T-cell (primary cell): ENCODE results near the gene ATR. TPM values are rescaled to one million over a fixed set of nuclear protein-coding genes. Genes with fewer than 3 reads are reported as not detected.

Experiments used
- ATAC-seq, 4 experiments: fragments of 200-7000 bp in 3 of 4; fragments of 150-1000 bp in 1 of 4; cut with Tn5 transposase; replicated peaks in 1 of 4; 1 replicate in 3 of 4; 2 replicates in 1 of 4; pipeline ENCODE4 v1.10.0; 2021; ENCODE audit warnings: moderate library complexity in 3 of 4, mild to moderate bottlenecking in 2 of 4, moderate number of reproducible peaks in 1 of 4
- CTCF ChIA-PET, 2 donors: fragments of 300-600 bp; sonication (Branson Sonifier 250); formaldehyde crosslinking; loops; one replicate each; lab custom pipeline; 2022; ENCODE audit warnings: antibody characterized with exemption in 2 of 2; lab: Charles Lee
- POLR2A ChIA-PET, 2 donors: fragments of 300-600 bp; sonication (Branson Sonifier 250); formaldehyde crosslinking; loops; one replicate each; lab custom pipeline; 2022; ENCODE audit warnings: antibody characterized with exemption in 2 of 2; lab: Charles Lee
- DNase-seq, 35 experiments: peaks; one replicate each; pipeline versions ENCODE4 v3.0.0 to v3.0.0-alpha.2; 2013 to 2023
- H3K27ac ChIP-seq: one replicate; pipeline ENCODE4 v1.5.1; 2013; ENCODE audit warnings: low read length
- H3K27me3 ChIP-seq, 2 experiments: replicated peaks in 1 of 2; 1 replicate in 1 of 2; 2 replicates in 1 of 2; pipeline versions ENCODE4 v1.6.1 to v1.7.0; 2013; ENCODE audit warnings: low read length in 1 of 2, mixed read lengths in 1 of 2; ENCODE audit not compliant: control insufficient read depth in 2 of 2, insufficient read depth in 2 of 2; ENCODE audit errors: extremely low read depth in 1 of 2
- H3K36me3 ChIP-seq, 2 donors: 1 replicate in 1 of 2; 2 replicates in 1 of 2; pipeline versions ENCODE4 v1.6.1 to v1.7.0; 2013; ENCODE audit warnings: low read length in 1 of 2; ENCODE audit not compliant: control insufficient read depth in 2 of 2, insufficient read depth in 1 of 2; ENCODE audit errors: extremely low read depth in 1 of 2
- H3K4me1 ChIP-seq, 2 experiments: 1 replicate in 1 of 2; 2 replicates in 1 of 2; pipeline versions ENCODE4 v1.6.1 to v1.7.0; 2013; ENCODE audit warnings: low read length in 2 of 2, mixed read lengths in 1 of 2; ENCODE audit not compliant: insufficient read depth in 2 of 2, control insufficient read depth in 1 of 2; ENCODE audit errors: extremely low read depth in 1 of 2
- H3K4me3 ChIP-seq, 2 donors: 1 replicate in 1 of 2; 2 replicates in 1 of 2; pipeline versions ENCODE4 v1.5.1 to v1.7.0; 2013; ENCODE audit warnings: mild to moderate bottlenecking in 2 of 2, low read length in 1 of 2, moderate library complexity in 1 of 2; ENCODE audit not compliant: control insufficient read depth in 1 of 2; ENCODE audit errors: extremely low read depth in 1 of 2
- H3K9me3 ChIP-seq: 2 replicates; pipeline ENCODE4 v1.7.0; 2013
- H3K27ac Mint-ChIP-seq, 2 donors: one replicate each; pipeline ENCODE4 v1.8.0; 2020 to 2021; ENCODE audit warnings: mild to moderate bottlenecking in 2 of 2, mixed read lengths in 2 of 2
- H3K27me3 Mint-ChIP-seq, 2 donors: one replicate each; pipeline ENCODE4 v1.8.0; 2021 to 2022; ENCODE audit warnings: mixed read lengths in 2 of 2
- H3K36me3 Mint-ChIP-seq: one replicate; pipeline ENCODE4 v1.8.0; 2021; ENCODE audit warnings: mixed read lengths
- H3K4me1 Mint-ChIP-seq, 3 donors: one replicate each; pipeline ENCODE4 v1.8.0; 2020 to 2022; ENCODE audit warnings: mixed read lengths in 3 of 3, mild to moderate bottlenecking in 1 of 3
- H3K4me3 Mint-ChIP-seq, 3 donors: one replicate each; pipeline ENCODE4 v1.8.0; 2020 to 2022; ENCODE audit warnings: mild to moderate bottlenecking in 3 of 3, mixed read lengths in 3 of 3, moderate library complexity in 3 of 3
- H3K9me3 Mint-ChIP-seq, 3 donors: one replicate each; pipeline ENCODE4 v1.8.0; 2020 to 2022; ENCODE audit warnings: mixed read lengths in 3 of 3
- WGBS: methylation state at CpG from one replicate; pipeline ENCODE4 v1.1.5; 2013; ENCODE audit warnings: missing lambda C conversion rate; ENCODE audit not compliant: insufficient coverage; 5-methylcytosine and 5-hydroxymethylcytosine counted together
- total RNA-seq, 35 experiments: library from RNA in 6 of 35; stranded (reverse) in 6 of 35; fragments of 120-200 nt in 1 of 35; gene quantifications; one replicate each; pipeline versions ENCODE4 v1.2.1 to v1.2.4 and lab custom pipeline; 2013 to 2026

The ATR gene
- total RNA-seq, 5 donors from 2014 or later (not counting 1 experiment from before 2014, with no cell fraction given): 32.8 to 40.9 (median 36.3) TPM

- ChIA-PET CTCF (no interaction called here), POLR2A (no interaction called here)
- H3K9me3 ChIP-seq: no peaks in the 10 kb centered on the region
- no peak overlapping the region for H3K27ac ChIP-seq
- 100% methylated on average over 3 of the region's 5 CpGs for WGBS
- Mint-ChIP-seq H3K27me3 (no peaks in the 10 kb centered on the region), H3K9me3 (no peaks in the 10 kb centered on the region), H3K27ac (no peak overlapping the region), H3K4me3 (no peak overlapping the region), H3K36me3 (peaks cover 75% of the 10 kb centered on the region), H3K4me1 (no peaks in the 10 kb centered on the region)
- DNase-seq: no peak
- no peak overlapping the region for H3K4me3 ChIP-seq
- H3K36me3 ChIP-seq: peaks cover 3 to 68% of the 10 kb centered on the region in 2 donors
- no peaks in the 10 kb centered on the region for H3K4me1 ChIP-seq
- H3K27me3 ChIP-seq: no peaks in the 10 kb centered on the region
- ATAC-seq: no peak
These were observed 88.8 kb downstream of the ATR start for GRCh38 chr3:142489572-142490323.

GRCh38 chr3:142484912-142485435 is 93.6 kb downstream of the ATR start:
- H3K36me3 ChIP-seq: peaks cover 3 to 63% of the 10 kb centered on the region in 2 donors
- no peak overlapping the region for H3K4me3 Mint-ChIP-seq
- ATAC-seq: no peak

GRCh38 chr3:142481196-142481595 is 97.3 kb downstream of the ATR start:
- WGBS: no CpG with 5 or more reads among the region's 2 CpGs
- Mint-ChIP-seq H3K27me3 (no peaks in the 10 kb centered on the region), H3K36me3 (peaks cover 54% of the 10 kb centered on the region), H3K9me3 (peaks cover 2 to 6% (median 5%) of the 10 kb centered on the region in 3 donors), H3K4me3 (no peak overlapping the region), H3K4me1 (no peaks in the 10 kb centered on the region), H3K27ac (no peak overlapping the region)
- no peaks in the 10 kb centered on the region for H3K4me1 ChIP-seq
- H3K9me3 ChIP-seq: peaks cover 3% of the 10 kb centered on the region
- ChIA-PET POLR2A (no interaction called here), CTCF (no interaction called here)
- peaks cover 3 to 39% of the 10 kb centered on the region in 2 donors for H3K36me3 ChIP-seq
- H3K4me3 ChIP-seq: no peak overlapping the region
- no peak for ATAC-seq
- no peak overlapping the region for H3K27ac ChIP-seq
- H3K27me3 ChIP-seq: no peaks in the 10 kb centered on the region
- no peak for DNase-seq

More at GRCh38 chr3:142484912-142485435, 93.6 kb downstream of the ATR start:
- Mint-ChIP-seq H3K27ac (no peak overlapping the region), H3K36me3 (peaks cover 73% of the 10 kb centered on the region), H3K9me3 (peaks cover 0 to 2% (median 0%) of the 10 kb centered on the region in 3 donors), H3K27me3 (no peaks in the 10 kb centered on the region), H3K4me1 (no peaks in the 10 kb centered on the region)
- Histone ChIP-seq H3K27me3 (no peaks in the 10 kb centered on the region), H3K27ac (no peak overlapping the region), H3K9me3 (peaks cover 3% of the 10 kb centered on the region), H3K4me1 (no peaks in the 10 kb centered on the region), H3K4me3 (no peak overlapping the region)
- no CpG with 5 or more reads among the region's 4 CpGs for WGBS
- no peak for DNase-seq
- ChIA-PET POLR2A (no interaction called here), CTCF (no interaction called here)

GRCh38 chr3:142470826-142471225 is 107.7 kb downstream of the ATR start:
- Histone ChIP-seq H3K4me3 (no peak overlapping the region), H3K4me1 (no peaks in the 10 kb centered on the region), H3K36me3 (no peaks in the 10 kb centered on the region), H3K27me3 (no peaks in the 10 kb centered on the region), H3K27ac (no peak overlapping the region), H3K9me3 (no peaks in the 10 kb centered on the region)
- peaks cover 21% of the 10 kb centered on the region for H3K36me3 Mint-ChIP-seq
- ChIA-PET CTCF (no interaction called here), POLR2A (interaction anchor here in 1 of 2 donors (1.0 kb wide), 1 partner anchor 172 kb away, joined by 3 read pairs; no protein-coding TSS in a partner anchor)
- H3K4me3 Mint-ChIP-seq: no peak overlapping the region
- H3K27me3 Mint-ChIP-seq: no peaks in the 10 kb centered on the region
- no CpG with 5 or more reads among the region's 4 CpGs for WGBS
- ATAC-seq: no peak
- peaks cover 0 to 5% (median 2%) of the 10 kb centered on the region in 3 donors for H3K9me3 Mint-ChIP-seq
- DNase-seq: no peak
- no peak overlapping the region for H3K27ac Mint-ChIP-seq
- H3K4me1 Mint-ChIP-seq: no peaks in the 10 kb centered on the region

GRCh38 chr3:142468456-142468855 is 110.1 kb downstream of the ATR start:
- POLR2A ChIA-PET: interaction anchor here in 1 of 2 donors (0.5 kb wide), 1 partner anchor 42 kb away, joined by 3 read pairs; no protein-coding TSS in a partner anchor
- CTCF ChIA-PET: no interaction called here
- DNase-seq (no peak), ATAC-seq (no peak)
- no peaks in the 10 kb centered on the region for H3K27me3 ChIP-seq
- Mint-ChIP-seq H3K27ac (no peak overlapping the region), H3K4me1 (no peaks in the 10 kb centered on the region), H3K36me3 (peaks cover 19% of the 10 kb centered on the region), H3K4me3 (no peak overlapping the region), H3K9me3 (no peaks in the 10 kb centered on the region), H3K27me3 (no peaks in the 10 kb centered on the region)
- H3K36me3 ChIP-seq: peaks cover 0 to 4% of the 10 kb centered on the region in 2 donors
- no peak overlapping the region for H3K4me3 ChIP-seq
- no peaks in the 10 kb centered on the region for H3K9me3 ChIP-seq
- no peak overlapping the region for H3K27ac ChIP-seq
- no CpG with 5 or more reads among the region's 4 CpGs for whole genome bisulfite sequencing
- H3K4me1 ChIP-seq: no peaks in the 10 kb centered on the region

GRCh38 chr3:142467768-142468167 is 110.8 kb downstream of the ATR start:
- peaks cover 0 to 7% of the 10 kb centered on the region in 2 donors for H3K36me3 ChIP-seq
- ATAC-seq (no peak), DNase-seq (no peak)
- H3K27me3 ChIP-seq: no peaks in the 10 kb centered on the region
- no peaks in the 10 kb centered on the region for H3K4me1 ChIP-seq
- no CpG with 5 or more reads among the region's 3 CpGs for WGBS
- ChIA-PET CTCF (no interaction called here), POLR2A (interaction anchor here in 1 of 2 donors (0.5 kb wide), 1 partner anchor 42 kb away, joined by 3 read pairs; no protein-coding TSS in a partner anchor)
- H3K9me3 ChIP-seq: no peaks in the 10 kb centered on the region
- no peaks in the 10 kb centered on the region for H3K4me1 Mint-ChIP-seq
- H3K36me3 Mint-ChIP-seq: peaks cover 14% of the 10 kb centered on the region
- no peaks in the 10 kb centered on the region for H3K27me3 Mint-ChIP-seq
- H3K4me3 ChIP-seq: no peak overlapping the region
- no peak overlapping the region for H3K4me3 Mint-ChIP-seq
- no peaks in the 10 kb centered on the region for H3K9me3 Mint-ChIP-seq
- H3K27ac Mint-ChIP-seq: no peak overlapping the region
- H3K27ac ChIP-seq: no peak overlapping the region
